Measurements from ENCODE around the gene TRIM9.

GRCh38 chr14:51116682-51117081 lies 21.8 kb upstream of the TRIM9 start:
- TF ChIP-seq CTCF (IDR thresholded peaks at IDR 0.05), result no peak
- no peak for TF ChIP-seq POLR2AphosphoS5 (IDR thresholded peaks at IDR 0.05)
- no peak for TF ChIP-seq POLR2A (IDR thresholded peaks at IDR 0.05)
